ENCODE data around the gene C5orf47. TPM values are rescaled to one million over a fixed set of nuclear protein-coding genes. Genes with fewer than 3 reads are reported as not detected.
A peak's percentile ranks its signal among the peaks of the same experiment; 100 is the strongest.
"Not testable (repeated sequence)": the region's sequence is repeated elsewhere in the genome, so short reads cannot be mapped to it uniquely, and the experiment has no call there.

Gene C5orf47
- polyA plus RNA-seq, 4 donors: 0.09 to 0.16 (median 0.13) TPM

DNA sequence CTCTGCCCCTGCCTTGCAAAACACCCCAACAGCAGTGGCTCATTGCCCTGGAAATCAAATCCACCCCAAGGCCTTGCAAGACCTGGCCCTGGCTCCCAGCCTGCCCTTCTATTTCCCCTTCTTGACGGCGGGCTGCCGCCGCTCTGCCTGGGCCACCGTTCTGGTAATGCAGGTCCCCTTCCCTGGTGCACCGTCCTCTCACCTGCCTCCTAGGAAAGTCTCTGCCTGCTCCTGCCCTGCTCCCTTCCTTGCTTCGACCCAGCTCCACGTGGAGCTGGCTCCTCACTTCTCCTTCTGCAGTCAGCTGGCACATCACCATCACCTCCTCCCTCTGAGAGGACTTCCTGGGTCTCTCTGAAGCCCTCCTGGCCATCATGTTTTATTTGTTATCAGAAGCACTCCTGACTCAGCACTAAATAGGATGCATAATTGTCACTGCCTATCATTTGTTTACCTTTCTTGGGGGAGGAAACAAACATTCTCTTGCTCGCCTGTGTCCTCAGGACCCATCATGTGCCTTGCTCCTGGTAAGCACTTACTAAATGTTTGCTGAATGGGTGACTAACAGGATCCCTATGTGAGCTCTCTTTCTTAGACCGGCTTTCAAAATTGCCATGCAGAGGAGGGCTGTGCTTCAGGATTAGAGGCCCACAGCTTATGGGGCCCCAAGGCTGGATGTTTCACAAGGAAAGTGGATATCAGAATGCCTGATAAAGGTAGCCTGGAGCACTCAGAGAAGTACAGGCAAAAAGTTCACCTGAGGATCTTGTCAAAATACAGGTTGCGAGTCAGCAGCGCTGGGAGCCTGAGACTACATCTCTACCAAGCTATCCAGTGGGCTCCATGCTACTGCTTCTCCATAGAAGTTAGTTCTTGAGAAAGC is 19.6 kb upstream of the C5orf47 start:
- DNase-seq (ENCODE audit: low read depth in 4 of 4, low spot score in 2 of 4): no peak

GRCh38 chr5:173970878-173971650 is 17.9 kb upstream of the C5orf47 start:
- DNase-seq (ENCODE audit: low read depth in 4 of 4, low spot score in 2 of 4): no peak

DNA sequence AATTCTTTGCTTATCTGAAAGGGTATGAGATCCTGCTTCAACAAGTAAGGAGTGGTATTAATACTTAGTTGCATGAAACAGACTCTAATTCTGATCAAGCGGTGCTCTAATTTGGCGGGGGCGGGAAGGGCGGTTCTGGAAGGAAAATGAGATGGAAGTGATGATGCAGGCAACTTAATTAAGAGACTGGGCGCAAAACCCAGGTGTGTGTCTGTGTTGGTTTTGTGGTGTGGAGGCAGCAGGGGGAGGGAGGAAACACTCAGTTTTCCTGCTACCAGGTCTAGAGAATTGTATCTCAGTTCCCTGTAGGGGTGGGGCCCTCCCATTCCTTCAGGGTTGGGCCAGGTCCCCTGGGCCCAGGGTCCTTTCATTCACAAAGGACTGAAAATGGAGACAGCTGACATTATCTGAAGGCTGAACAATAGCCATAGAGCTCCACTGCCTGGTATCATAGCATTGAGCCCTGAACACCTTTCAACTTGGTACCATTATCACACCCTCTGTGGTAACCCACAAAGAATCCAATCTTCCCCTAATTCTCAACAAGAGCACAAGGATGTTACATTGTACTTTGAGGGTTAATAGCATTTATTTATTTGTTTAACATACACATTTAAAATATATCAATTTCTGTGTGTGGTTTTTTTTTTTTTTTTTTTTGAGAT is 17.2 kb upstream of the C5orf47 start:
- DNase-seq (ENCODE audit: low read depth in 4 of 4, low spot score in 2 of 4): no peak

DNA sequence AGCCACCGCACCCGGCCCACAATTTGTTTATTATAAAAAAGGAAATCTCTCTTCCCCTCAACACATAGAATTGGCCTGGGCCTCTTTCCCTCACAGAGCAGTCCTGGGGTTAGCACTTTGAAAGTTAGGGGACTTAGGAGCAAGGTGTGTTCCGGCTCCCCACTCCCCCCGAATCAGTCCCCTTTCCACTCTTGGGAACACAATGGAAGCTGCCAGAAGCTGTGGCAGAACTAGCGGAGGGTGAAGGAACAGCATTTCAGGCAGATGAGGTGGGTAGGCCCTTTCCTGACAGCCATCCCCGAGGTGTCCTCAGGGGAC is 16.4 kb upstream of the C5orf47 start:
- no peak for DNase-seq (ENCODE audit: low read depth in 4 of 4, low spot score in 2 of 4)

- DNase-seq (ENCODE audit: low read depth in 4 of 4, low spot score in 2 of 4): peak; percentile 75 to 86 (median 79)
Measured at GRCh38 chr5:173972925-173973615, 15.9 kb upstream of the C5orf47 start.

DNA sequence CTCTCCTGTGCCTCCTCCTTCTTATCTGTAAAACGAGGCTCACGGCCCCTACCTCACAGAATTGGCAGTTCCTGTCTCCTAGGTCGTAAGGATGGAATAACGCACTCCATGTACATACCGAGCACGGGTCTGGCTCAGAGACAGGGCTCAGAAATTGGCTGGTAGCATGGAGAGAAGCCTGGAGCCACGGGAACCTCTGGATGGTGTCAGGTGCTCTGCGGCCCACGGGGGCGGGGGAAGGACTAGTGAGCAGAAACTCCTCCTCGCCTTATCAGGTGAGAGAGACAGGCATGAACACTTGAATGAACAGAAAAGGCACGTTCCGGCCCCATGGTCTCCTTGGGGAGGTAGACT is 15.4 kb upstream of the C5orf47 start:
- DNase-seq (ENCODE audit: low read depth in 4 of 4, low spot score in 2 of 4): no peak

DNA sequence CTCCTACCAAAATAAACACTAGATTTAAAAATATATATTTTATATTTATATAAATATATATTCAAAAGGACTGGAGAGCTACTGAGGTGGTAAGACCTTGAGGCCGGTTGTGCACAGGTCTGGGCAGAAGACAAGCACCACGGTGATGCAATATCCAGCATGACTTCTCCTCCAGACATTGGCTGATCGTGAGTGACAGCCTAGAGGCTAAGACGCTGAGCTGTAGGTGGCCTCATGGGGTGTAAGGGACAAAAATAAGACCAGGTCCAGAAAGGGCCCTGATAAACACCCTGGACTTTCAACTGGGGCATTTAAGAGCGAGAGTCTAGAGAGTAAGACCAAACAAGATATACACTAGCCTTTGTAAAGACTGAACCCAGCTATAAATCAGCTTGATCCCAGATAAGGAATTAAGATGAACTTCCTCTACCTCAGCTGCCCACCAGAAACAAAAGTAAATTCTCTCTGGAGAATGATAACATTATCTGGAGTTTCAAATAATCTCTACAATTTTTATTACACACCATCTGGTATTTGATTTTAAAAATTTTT is 14.2 kb upstream of the C5orf47 start:
- DNase-seq (ENCODE audit: low read depth in 4 of 4, low spot score in 2 of 4): no peak

GRCh38 chr5:173981185-173981761 is 7.7 kb upstream of the C5orf47 start:
- no peak for DNase-seq (ENCODE audit: low read depth in 4 of 4, low spot score in 2 of 4)

- DNase-seq (ENCODE audit: low read depth in 4 of 4, low spot score in 2 of 4): no peak
Measured at GRCh38 chr5:173984218-173984617, 4.8 kb upstream of the C5orf47 start.

- DNase-seq (ENCODE audit: low read depth in 4 of 4, low spot score in 2 of 4): no peak
Measured at GRCh38 chr5:173989432-173990082, 587 bp downstream of the C5orf47 start.

GRCh38 chr5:173997331-173997730 is 8.4 kb downstream of the C5orf47 start:
- no peak for DNase-seq (ENCODE audit: low read depth in 4 of 4, low spot score in 2 of 4)

GRCh38 chr5:173998531-173998930 is 9.6 kb downstream of the C5orf47 start:
- DNase-seq (ENCODE audit: low read depth in 4 of 4, low spot score in 2 of 4): no peak

DNA sequence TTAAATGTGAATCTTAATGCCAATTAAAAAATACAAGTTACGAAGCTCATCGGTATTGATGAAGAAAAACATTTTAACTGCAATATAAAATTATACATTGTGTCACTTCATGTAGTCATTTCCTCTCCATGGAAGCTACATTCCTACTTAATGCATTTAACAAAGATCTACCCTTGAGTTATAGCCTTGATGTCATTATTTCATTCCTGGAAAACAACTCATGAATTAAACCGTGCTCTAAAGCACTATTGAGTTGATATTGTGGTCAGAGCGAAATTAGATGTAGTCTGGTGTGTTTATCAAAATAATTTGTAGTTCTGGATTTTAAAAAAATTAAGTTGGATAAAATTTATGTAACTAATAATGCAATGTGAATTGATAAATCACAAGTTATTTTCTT is 11.1 kb downstream of the C5orf47 start:
- no peak for DNase-seq (ENCODE audit: low read depth in 4 of 4, low spot score in 2 of 4)

DNA sequence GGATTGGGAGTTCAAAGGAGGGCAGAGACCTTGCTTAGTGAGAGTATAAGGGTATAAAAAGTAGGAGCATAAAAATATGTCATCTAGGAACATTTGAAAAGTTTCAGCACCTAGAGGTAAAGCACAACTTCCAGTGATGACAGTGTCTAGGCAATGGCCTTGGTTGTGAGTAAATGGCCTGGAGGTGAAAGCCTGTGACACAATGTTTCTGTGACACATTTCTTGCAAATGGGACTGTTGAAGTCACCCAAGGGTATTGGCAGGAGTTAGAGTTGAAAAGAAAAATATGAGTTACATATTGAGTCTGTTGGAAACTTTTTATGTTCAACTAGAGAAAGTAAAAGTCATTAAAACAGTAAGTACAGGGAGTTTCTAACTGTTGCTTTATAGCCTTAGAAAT is 14.8 kb downstream of the C5orf47 start:
- DNase-seq (ENCODE audit: low read depth in 4 of 4, low spot score in 2 of 4): no peak

DNA sequence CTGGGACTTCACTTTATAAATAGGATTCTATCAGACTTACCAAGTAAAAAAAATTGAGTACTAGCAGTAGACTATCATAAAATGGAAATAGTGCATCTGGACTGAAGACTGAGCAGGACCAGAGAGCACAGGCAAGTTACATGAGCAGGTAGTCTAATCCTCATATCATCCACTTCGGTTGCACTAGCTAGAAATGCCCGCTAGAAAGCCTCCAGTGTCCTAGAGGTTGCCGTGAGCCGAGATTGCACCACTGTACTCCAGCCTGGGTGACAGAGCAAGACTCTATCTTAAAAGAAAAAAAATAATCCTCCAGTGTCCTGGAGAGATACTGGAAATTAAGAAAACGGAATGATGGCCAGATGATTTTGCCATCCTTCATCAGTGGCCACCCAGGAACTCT is 20.0 kb downstream of the C5orf47 start:
- DNase-seq (ENCODE audit: low read depth in 4 of 4, low spot score in 2 of 4): no peak

GRCh38 chr5:174010365-174010764 is 21.4 kb downstream of the C5orf47 start:
- DNase-seq (ENCODE audit: low read depth in 4 of 4, low spot score in 2 of 4): no peak

- DNase-seq (ENCODE audit: low read depth in 4 of 4, low spot score in 2 of 4): no peak
Measured at GRCh38 chr5:174011441-174011840, 22.5 kb downstream of the C5orf47 start.

GRCh38 chr5:174020069-174020927 is 31.3 kb downstream of the C5orf47 start:
- DNase-seq (ENCODE audit: low read depth in 4 of 4, low spot score in 2 of 4): not testable (repeated sequence)

- DNase-seq (ENCODE audit: low read depth in 4 of 4, low spot score in 2 of 4): no peak
Measured at GRCh38 chr5:174020928-174021304, 31.9 kb downstream of the C5orf47 start.

Measured in left renal cortex interstitium (tissue), 4 donors.